SH-SY5Y (cell line): ENCODE measurements around the gene UBE2L5.

Experiments
- GATA2 ChIP-seq: IDR thresholded peaks from 2 replicates; pipeline ENCODE4 v1.6.1; 2011; ENCODE audit warnings: mild to moderate bottlenecking, low read depth, low read length
- GATA3 ChIP-seq: IDR thresholded peaks from 2 replicates; pipeline ENCODE4 v1.6.1; 2011; ENCODE audit warnings: low read depth, mild to moderate bottlenecking, low read length, moderate library complexity

DNA sequence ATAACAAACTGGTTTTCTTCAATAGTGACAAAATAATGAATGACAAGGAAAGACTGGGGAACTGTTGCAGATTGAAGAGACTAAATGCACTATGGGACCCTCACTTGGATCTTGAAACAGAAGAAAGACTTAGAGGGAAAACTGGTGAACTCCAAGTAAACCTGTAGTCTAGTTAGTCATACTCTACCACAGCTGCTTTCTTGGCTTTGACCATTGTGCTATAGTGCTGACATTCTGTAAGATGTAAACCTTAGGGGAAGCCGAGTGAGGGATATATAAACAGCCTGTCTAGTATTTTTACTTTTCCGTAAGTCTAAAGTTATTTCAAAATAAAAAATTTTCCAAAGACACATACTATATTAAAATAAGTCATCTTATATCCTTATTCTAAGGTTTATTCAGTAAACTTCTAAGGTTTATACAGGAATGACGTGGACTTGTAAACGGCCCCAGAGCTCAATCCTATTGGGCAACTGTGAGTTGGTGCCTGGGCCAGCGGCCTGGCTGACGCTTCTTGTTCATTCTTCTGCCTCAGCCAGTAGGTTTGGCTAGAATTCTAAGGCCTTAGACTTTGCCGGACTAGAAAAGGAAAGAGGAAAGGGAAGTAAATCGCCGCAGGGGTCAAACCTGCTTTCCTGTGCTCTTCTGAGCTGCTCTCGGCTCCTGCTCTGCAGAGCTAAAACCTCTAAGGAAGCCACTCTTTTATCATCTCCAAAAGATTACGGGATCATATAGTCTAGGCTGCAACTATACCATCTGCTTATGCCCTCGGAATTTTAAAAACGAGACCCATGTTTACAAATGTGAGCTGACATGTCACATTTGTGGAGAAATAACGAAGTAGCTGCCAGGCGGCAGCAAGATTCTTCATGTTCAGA is 33.6 kb upstream of the UBE2L5 start:
- no peak for TF ChIP-seq GATA3
- no peak for TF ChIP-seq GATA2
